GM18499 (cell line): ENCODE measurements around the gene TOP3A.
"Not testable (repeated sequence)": the region's sequence is repeated elsewhere in the genome, so short reads cannot be mapped to it uniquely, and the experiment has no call there.

Source experiments
- ATAC-seq: cut with Tn5 transposase; IDR thresholded peaks from one replicate; pipeline ENCODE4 v1.9.1; 2021; ENCODE audit warnings: moderate number of reproducible peaks; ENCODE audit not compliant: insufficient read depth, unreplicated experiment

Gene TOP3A

GRCh38 chr17:18324140-18325050, 9.6 kb upstream of the TOP3A start:
- no peak for ATAC-seq

GRCh38 chr17:18323507-18324139, 8.8 kb upstream of the TOP3A start:
- no peak for ATAC-seq

GRCh38 chr17:18323007-18323406, 8.2 kb upstream of the TOP3A start:
- no peak for ATAC-seq

DNA sequence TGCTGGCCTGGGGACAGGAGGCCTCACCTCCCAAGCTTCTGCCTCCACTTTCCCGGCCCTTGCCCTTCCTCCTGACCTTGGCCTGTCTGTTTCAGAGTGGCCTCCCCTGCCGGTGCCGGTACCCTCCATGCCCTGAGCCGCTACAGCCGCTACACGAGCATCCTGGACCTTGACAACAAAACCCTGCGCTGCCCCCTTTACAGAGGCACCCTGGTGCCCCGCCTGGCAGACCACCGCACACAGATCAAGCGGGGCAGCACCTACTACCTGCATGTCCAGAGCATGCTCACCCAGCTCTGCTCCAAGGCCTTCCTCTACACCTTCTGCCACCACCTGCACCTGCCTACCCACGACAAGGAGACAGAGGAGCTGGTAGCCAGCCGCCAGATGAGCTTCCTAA, 7.7 kb upstream of the TOP3A start:
- no peak for ATAC-seq

GRCh38 chr17:18321309-18321708, 6.5 kb upstream of the TOP3A start:
- no peak for ATAC-seq

DNA sequence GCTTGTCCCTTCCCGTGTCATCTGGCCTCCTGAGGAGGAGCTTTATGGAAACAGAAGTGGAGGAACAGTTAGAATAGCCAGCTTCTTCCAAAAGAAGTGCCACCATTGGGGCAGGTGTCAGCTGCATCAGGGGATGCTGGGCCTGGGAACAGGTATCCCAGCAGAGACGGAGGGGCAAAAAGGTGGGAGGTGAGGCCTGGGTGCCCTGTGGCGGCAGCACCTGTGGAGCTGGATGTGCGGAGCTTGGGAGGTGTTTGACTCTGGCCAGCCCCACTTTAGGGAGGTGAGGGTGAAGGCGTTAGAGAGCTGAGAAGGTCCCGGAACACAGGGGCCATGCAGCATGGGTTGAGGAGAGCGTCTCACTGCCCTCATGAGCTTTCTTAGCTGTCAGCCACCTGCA, 5.5 kb upstream of the TOP3A start:
- ATAC-seq = no peak

DNA sequence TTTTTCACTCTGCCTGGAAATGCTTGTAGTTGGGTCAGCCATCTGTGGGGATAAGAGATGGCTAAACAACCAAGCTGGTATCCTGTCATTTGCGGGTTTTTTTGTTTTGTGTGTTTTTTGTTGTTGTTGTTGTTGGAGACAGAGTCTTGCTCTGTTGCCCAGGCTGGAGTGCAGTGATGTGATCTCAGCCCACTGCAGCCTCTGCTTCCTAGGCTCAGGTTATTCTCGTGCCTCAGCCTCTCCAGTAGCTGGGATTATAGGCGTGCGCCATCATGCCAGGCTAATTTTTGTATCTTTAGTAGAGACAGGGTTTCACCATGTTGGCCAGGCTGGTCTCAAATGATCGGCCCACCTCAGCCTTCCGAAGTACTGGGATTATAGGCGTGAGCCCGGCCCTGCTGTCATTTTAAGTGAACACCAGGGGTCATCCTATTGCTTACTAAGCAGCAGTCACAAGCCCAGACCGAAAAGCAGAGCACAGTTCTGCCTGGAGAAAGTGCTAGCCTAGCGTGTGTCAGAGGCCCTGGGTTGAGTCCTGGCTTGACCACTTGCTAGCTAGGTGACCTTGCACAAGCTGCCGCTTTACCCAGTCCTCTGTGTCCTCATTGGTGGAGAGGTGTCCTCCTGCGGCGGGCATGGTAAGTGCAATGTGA, 4.9 kb upstream of the TOP3A start:
- no peak for ATAC-seq

DNA sequence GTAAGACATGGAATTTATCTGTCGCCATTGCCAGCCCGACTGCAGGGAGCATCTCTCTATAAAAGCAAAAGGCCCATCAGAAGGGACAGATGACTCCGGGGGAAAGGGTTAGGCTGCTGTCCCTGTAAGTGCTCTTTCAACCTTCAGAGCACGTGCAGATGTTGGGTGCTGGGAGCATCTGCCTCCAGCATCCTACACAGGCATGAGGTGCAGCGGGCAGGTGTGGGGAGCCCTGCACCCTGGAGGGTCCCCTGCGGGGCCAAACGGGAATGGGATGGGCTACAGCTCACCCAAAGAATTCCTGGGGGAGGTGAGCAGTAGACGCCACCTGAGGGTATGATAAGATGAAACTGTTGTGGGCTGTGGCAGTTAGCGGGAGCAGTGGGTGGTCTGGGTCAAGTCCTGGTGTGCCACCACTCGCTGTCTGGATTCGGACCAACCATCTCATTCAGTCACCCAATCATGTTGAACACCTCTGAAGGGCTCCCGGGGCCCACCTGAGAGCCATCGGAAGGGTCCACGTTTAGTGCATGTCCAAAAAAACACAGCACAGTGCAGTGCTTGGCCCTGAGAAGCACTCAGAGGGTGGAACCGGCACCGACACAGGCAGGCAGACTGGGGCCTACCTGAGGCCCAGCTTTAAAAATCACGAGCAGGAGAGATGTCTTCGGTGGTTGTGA, 4.1 kb upstream of the TOP3A start:
- no peak for ATAC-seq

DNA sequence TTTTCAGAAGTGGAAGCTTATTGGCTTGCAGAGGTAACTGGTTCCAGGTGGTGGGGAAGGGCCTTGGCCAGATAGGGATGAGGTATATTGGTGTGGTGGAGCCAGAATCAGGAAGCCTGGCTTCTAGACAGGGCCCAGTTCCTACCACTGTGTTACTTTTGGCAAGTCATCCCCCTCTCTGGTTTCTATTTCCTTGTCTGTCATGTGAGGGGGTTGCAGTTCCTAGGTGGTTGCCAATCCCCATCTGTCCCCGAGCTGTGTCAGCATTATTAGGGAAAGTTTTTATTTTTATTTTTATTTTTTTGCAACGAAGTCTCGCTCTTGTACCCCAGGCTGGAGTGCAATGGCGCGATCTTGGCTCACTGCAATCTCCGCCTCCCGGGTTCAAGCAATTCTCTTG, 3.3 kb upstream of the TOP3A start:
- no peak for ATAC-seq

GRCh38 chr17:18315961-18316360, 1.2 kb upstream of the TOP3A start:
- no peak for ATAC-seq

- no peak for ATAC-seq
These were observed 748 bp upstream of the TOP3A start for GRCh38 chr17:18315562-18315922.

DNA sequence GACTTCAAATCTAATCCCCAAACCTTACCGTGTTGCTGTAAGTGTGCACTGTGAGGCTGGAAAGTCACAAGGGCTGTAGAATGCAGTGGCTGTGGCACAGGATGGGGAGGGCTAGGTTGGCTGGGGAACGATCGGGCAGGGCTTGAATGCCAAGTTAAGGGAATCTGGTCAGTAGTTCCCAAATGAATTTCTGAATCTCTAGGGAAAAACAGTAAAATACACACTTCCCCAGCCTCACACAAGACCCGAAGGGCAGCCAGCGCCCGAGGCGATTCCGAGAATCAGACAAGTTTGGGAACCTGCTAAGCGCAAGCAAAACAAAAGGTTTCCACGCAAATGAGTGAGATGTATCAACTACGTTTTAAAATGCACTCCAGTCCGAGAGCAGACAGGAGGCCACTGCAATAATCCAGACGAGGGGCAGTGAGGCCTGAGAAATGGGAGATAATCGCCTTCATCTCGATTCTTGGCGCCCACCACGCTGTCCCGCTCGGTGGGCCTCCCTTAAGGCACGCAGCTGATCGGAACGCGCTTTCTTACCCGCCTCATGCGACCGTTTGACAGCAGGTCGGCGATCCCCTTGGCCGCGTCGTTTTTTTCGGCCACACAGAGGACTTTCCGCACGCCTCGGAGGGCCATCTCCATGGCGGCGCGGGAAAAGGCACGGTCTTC, 599 bp downstream of the TOP3A start:
- ATAC-seq = no peak

DNA sequence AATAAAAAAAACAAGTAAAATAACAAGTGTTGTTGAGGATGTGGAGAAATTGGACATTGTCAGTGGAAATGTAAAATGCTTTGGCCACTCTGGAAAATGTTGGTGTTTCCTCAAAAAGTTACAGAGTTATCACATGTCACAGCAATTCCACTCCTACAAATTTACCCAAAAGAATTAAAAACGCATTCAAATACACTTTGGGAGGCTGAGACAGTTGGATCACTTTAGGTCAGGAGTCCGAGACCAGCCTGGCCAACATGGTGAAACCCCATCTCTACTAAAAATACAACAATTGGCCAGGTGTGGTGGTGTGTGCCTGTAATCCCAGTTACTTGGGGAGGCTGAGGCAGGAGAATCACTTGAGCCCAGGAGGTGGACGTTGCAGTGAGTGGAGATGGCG, 5.6 kb downstream of the TOP3A start:
- no peak for ATAC-seq

DNA sequence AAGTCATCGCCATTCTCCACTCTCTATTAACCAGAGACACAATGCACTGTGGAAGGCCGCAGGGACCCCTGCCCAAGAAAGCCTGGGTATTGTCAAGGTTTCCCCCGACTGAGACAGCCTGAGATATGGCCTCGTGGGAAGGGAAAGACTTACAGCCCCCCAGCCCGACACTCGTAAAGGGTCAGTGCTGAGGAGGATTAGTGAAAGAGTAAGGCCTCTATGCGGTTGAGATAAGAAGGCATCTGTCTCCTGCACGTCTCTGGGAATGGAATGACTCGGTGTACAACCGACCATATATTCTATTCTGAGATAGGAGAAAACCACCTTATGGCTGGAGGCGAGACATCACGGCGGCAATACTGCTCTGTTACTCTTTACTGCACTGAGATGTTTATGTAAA, 11.6 kb downstream of the TOP3A start:
- ATAC-seq = not testable (repeated sequence)

DNA sequence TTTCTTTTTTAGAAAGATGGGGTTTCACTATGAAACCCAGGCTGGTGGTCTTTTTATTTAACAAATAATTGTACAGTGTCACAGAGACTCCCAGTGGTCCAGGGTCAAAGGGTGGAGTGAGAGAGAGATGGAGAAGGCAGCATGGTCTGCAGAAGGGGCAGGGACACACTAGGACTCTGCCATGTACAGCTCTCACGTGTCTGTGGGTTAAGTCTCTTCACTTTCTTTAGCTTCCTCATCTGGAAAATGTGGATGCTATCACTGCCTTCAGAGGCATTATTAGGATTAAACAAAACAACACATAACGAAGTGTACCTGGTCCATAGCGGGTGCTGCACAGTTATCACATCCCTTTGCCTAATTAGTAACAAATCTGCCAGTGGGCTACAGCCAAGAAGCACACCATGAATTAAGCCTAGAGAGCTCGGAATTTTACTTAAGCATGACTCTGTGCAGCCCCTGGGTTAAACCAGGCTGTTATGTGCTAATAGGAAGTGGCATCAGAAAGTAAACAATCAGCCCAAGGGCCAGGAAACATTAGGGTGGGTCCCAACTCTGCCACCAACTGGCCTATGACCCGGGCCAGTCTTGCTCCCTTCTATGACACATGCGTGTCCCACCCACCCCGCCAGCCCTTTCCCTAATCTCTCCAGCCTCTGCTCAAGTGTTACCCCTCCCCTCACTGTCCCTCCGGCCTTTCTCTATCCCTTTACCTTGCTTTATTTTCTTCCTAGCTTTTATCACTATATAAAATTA, 13.9 kb downstream of the TOP3A start:
- ATAC-seq = no peak

- ATAC-seq = not testable (repeated sequence)
These were observed 16.7 kb downstream of the TOP3A start for GRCh38 chr17:18298061-18298460.

GRCh38 chr17:18291718-18292540, 22.9 kb downstream of the TOP3A start:
- ATAC-seq = no peak

DNA sequence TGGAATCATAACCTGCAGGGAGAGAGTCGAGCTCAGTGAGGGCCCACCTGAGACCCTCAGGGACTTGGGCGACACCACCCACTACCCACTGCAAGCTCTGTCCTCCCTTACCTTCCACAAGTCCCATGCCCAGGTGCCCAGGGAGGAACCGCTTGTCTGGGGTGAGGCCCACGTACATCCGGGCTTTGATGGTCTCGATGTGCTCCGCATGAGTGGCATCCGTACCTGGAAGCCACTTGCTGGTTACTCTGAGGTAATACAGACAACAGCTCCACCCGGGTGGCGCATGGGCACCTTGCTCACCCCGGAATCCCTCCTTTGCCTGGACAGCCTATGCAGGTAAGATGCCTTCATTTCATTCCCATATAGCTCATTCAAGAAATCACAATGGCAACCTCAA, 29.5 kb downstream of the TOP3A start:
- no peak for ATAC-seq

DNA sequence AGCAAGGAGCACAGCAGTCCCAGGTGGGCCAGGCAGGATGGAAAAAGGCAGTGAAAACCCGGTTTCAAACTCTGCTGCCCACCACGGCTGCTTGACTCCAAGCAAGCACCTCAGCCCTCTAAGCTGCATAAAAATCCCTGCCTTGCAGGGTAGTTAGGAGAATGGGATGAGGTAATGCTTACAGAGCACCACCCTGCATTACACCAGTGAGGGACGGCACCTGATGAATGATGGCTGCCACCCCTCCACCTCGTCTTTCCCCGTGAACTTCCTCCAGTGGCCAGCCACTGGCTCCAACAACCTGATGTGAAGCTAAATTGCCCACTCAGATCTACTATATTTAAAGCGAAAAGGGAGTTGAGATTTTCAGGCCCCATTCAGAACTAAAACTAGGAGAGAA, 33.0 kb downstream of the TOP3A start:
- no peak for ATAC-seq
